ENCODE results near the gene KIF6.

Gene KIF6

DNA sequence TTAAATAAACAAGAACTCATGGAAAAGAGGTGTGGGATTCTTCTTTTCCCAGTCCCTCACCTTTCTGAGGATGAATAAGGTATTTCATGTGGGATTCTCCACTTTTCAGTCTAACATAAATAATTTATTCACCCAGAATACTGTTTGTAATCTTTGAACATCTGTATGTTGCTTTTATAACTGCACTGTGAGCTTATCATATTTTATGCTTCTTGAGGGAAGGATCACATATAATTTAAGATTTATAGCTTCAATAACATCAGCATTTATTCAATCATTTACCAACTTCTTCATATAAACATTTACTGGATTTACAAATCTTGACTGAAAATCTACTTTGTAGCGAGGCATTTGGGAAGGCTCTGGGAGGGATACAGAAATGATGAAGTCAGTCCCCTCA, 248.5 kb downstream of the KIF6 start:
- Histone ChIP-seq H3K4me3 (no peak overlapping the region), H3K27ac (no peak overlapping the region), H3K9me3 (ENCODE audit: low read depth, low read length) (no peaks in the 10 kb centered on the region), H3K36me3 (ENCODE audit: insufficient read depth, low read length) (no peaks in the 10 kb centered on the region), H3K9ac (ENCODE audit: insufficient read length) (no peak overlapping the region)
- no peak for DNase-seq (ENCODE audit: low read depth, low spot score)
- no peak for TF ChIP-seq EZH2 (IDR thresholded peaks at IDR 0.05)

DNA sequence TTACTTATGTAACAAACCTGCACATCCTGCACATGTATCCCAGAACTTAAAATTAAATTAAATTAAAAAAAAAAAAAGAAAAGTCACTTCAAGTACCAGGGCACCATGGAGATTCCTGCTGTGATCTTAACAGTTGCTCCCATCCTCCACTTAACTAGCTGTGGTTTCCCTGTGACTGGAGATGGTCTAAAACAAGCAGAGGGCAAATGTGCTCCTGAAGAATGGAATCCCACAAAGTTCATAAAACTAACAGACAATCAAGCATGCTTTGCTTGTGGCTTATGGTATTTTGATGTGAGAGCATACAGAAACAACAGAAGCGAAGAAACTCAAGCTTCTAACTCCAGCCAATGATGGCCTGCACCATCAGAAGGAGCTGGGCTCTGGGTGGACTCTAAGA, 249.1 kb downstream of the KIF6 start:
- TF ChIP-seq POLR2AphosphoS5 (IDR thresholded peaks at IDR 0.05; ENCODE audit: borderline replicate concordance, low read depth, low read length) = no peak
- no peak for TF ChIP-seq EZH2 (IDR thresholded peaks at IDR 0.05)
- TF ChIP-seq FOXP2 (optimal IDR thresholded peaks at IDR 0.05; ENCODE audit: control extremely low read depth, extremely low read length, insufficient read depth) = no peak
- DNase-seq (ENCODE audit: low read depth, low spot score) = no peak
- H3K4me3 ChIP-seq = no peak overlapping the region
- no peaks in the 10 kb centered on the region for H3K36me3 ChIP-seq (ENCODE audit: insufficient read depth, low read length)
- H3K9me3 ChIP-seq (ENCODE audit: low read depth, low read length) = no peaks in the 10 kb centered on the region
- H3K27ac ChIP-seq = no peak overlapping the region
- H3K9ac ChIP-seq (ENCODE audit: insufficient read length) = no peak overlapping the region

DNA sequence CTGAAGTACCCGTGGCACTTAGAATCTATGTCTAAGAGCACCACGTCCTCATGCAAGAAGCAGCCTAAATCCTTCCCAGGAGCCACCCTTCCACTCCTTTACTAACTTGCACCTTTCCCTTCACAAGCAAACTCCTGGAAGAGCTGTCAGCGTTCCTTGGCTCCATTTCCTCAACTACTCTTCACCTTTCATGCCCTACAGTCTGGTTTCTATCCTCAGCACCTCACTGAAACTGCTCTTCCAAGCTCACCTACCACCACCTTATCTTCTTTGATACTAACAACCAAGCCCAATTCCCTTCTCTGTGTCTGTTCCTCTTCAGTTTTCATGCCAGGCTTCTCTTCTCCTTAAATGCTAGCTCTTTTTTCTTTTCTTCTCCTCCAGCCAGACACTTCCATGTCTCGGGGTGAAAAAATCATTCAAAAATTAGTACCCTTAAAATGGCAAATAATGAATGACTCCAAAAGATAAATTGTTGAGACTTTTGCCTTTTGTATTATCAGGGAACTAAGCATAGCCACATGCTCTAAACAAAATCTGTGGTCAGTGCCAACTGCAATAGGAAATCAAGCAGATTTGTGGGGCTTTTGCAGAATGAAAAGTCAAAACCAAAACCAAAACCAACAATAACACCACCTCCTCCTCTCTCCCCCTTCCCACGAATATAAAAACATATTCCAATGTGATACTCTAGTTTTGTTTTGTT, 253.1 kb downstream of the KIF6 start:
- Histone ChIP-seq H3K4me3 (no peak overlapping the region), H3K9me3 (ENCODE audit: low read depth, low read length) (no peaks in the 10 kb centered on the region), H3K36me3 (ENCODE audit: insufficient read depth, low read length) (no peaks in the 10 kb centered on the region), H3K27ac (no peak overlapping the region), H3K9ac (ENCODE audit: insufficient read length) (no peak overlapping the region)
- TF ChIP-seq POLR2AphosphoS5 (IDR thresholded peaks at IDR 0.05; ENCODE audit: borderline replicate concordance, low read depth, low read length) = no peak
- TF ChIP-seq EZH2 (IDR thresholded peaks at IDR 0.05) = no peak
- TF ChIP-seq FOXP2 (optimal IDR thresholded peaks at IDR 0.05; ENCODE audit: control extremely low read depth, extremely low read length, insufficient read depth) = no peak
- no peak for DNase-seq (ENCODE audit: low read depth, low spot score)

- TF ChIP-seq FOXP2 (optimal IDR thresholded peaks at IDR 0.05; ENCODE audit: control extremely low read depth, extremely low read length, insufficient read depth) (no peak), POLR2AphosphoS5 (IDR thresholded peaks at IDR 0.05; ENCODE audit: borderline replicate concordance, low read depth, low read length) (no peak), EZH2 (IDR thresholded peaks at IDR 0.05) (no peak)
- no peak for DNase-seq (ENCODE audit: low read depth, low spot score)
- Histone ChIP-seq H3K9ac (ENCODE audit: insufficient read length) (no peak overlapping the region), H3K9me3 (ENCODE audit: low read depth, low read length) (no peaks in the 10 kb centered on the region), H3K4me3 (no peak overlapping the region), H3K27ac (no peak overlapping the region), H3K36me3 (ENCODE audit: insufficient read depth, low read length) (no peaks in the 10 kb centered on the region)
Measured at GRCh38 chr6:39470506-39470905, 254.7 kb downstream of the KIF6 start.

DNA sequence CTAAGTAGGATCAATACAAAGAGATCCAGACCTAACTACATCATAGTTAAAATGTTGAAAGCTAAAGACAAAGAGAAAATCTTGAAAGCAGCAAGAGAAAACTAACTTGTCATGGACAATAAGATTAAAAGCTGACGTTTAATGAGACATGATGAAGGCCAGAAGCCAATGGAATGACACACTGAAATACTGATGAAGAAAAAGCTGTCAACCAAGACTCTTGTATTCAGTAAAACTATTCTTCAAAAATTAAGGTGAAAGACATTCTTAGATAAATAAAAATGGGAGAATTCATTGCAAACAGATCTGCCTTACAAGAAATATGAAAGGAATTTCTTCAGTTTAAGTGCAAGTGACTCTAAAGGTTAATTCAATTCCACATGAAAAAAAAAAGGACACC, 256.8 kb downstream of the KIF6 start:
- TF ChIP-seq FOXP2 (optimal IDR thresholded peaks at IDR 0.05; ENCODE audit: control extremely low read depth, extremely low read length, insufficient read depth) (no peak), POLR2AphosphoS5 (IDR thresholded peaks at IDR 0.05; ENCODE audit: borderline replicate concordance, low read depth, low read length) (no peak), EZH2 (IDR thresholded peaks at IDR 0.05) (no peak)
- H3K9ac ChIP-seq (ENCODE audit: insufficient read length) = no peak overlapping the region
- no peaks in the 10 kb centered on the region for H3K9me3 ChIP-seq (ENCODE audit: low read depth, low read length)
- no peak overlapping the region for H3K4me3 ChIP-seq
- no peaks in the 10 kb centered on the region for H3K36me3 ChIP-seq (ENCODE audit: insufficient read depth, low read length)
- no peak for DNase-seq (ENCODE audit: low read depth, low spot score)
- no peak overlapping the region for H3K27ac ChIP-seq

GRCh38 chr6:39466631-39467030, 258.6 kb downstream of the KIF6 start:
- no peak for DNase-seq (ENCODE audit: low read depth, low spot score)
- no peak overlapping the region for H3K4me3 ChIP-seq
- H3K9ac ChIP-seq (ENCODE audit: insufficient read length) = no peak overlapping the region
- no peak overlapping the region for H3K27ac ChIP-seq
- no peaks in the 10 kb centered on the region for H3K9me3 ChIP-seq (ENCODE audit: low read depth, low read length)
- TF ChIP-seq FOXP2 (optimal IDR thresholded peaks at IDR 0.05; ENCODE audit: control extremely low read depth, extremely low read length, insufficient read depth) (no peak), EZH2 (IDR thresholded peaks at IDR 0.05) (no peak), POLR2AphosphoS5 (IDR thresholded peaks at IDR 0.05; ENCODE audit: borderline replicate concordance, low read depth, low read length) (no peak)
- H3K36me3 ChIP-seq (ENCODE audit: insufficient read depth, low read length) = no peaks in the 10 kb centered on the region

DNA sequence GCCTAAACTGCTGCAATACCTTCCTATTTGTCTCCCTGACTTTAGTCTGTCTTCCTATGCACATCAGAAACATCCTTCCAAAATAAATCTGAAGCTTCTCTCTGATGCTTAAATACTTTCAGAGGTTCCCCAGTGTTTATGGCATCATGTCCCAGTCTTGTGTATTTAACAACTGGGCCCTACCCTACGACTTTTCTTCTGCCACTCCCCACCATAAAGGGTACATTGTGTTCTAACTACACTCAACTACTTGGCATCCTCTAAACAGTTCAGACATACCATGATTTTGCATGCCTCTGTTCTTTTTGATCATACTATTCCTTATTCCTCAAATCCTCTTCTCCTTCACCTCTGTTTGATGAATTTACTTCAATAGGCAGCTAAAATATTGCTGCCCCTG, 259.7 kb downstream of the KIF6 start:
- no peak overlapping the region for H3K27ac ChIP-seq

DNA sequence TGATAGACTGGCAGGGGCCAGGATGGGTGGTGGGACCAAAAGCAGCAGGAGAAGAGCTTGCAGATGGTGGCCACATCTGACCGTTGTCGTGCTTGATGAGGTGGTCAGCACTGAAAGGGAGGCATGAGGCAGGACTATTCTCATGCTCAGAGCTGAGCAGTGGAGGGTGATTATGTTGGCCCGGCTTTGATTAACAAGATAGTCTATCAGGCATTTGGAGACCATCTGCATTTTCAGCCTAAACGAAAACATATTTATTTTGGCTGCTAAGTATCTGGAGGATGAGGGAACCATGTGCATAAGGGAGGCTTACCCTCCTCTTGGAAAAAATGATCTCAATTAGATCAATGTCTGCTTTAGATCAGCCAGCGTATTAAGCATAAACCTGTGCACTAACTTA, 261.1 kb downstream of the KIF6 start:
- H3K9me3 ChIP-seq (ENCODE audit: low read depth, low read length) = no peaks in the 10 kb centered on the region
- H3K9ac ChIP-seq (ENCODE audit: insufficient read length) = no peak overlapping the region
- DNase-seq (ENCODE audit: low read depth, low spot score) = no peak
- no peak for TF ChIP-seq POLR2AphosphoS5 (IDR thresholded peaks at IDR 0.05; ENCODE audit: borderline replicate concordance, low read depth, low read length)
- no peak for TF ChIP-seq EZH2 (IDR thresholded peaks at IDR 0.05)
- TF ChIP-seq FOXP2 (optimal IDR thresholded peaks at IDR 0.05; ENCODE audit: control extremely low read depth, extremely low read length, insufficient read depth) = no peak
- H3K36me3 ChIP-seq (ENCODE audit: insufficient read depth, low read length) = no peaks in the 10 kb centered on the region
- no peak overlapping the region for H3K4me3 ChIP-seq
- H3K27ac ChIP-seq = no peak overlapping the region

More for the DNA sequence above, 259.7 kb downstream of the KIF6 start:
- no peak overlapping the region for H3K4me3 ChIP-seq
- no peak for DNase-seq (ENCODE audit: low read depth, low spot score)
- no peak overlapping the region for H3K9ac ChIP-seq (ENCODE audit: insufficient read length)
- no peak for TF ChIP-seq POLR2AphosphoS5 (IDR thresholded peaks at IDR 0.05; ENCODE audit: borderline replicate concordance, low read depth, low read length)
- no peak for TF ChIP-seq EZH2 (IDR thresholded peaks at IDR 0.05)
- TF ChIP-seq FOXP2 (optimal IDR thresholded peaks at IDR 0.05; ENCODE audit: control extremely low read depth, extremely low read length, insufficient read depth) = no peak
- no peaks in the 10 kb centered on the region for H3K9me3 ChIP-seq (ENCODE audit: low read depth, low read length)
- H3K36me3 ChIP-seq (ENCODE audit: insufficient read depth, low read length) = no peaks in the 10 kb centered on the region

GRCh38 chr6:39453956-39454524, 271.2 kb downstream of the KIF6 start:
- Histone ChIP-seq H3K9ac (ENCODE audit: insufficient read length) (no peak overlapping the region), H3K9me3 (ENCODE audit: low read depth, low read length) (no peaks in the 10 kb centered on the region), H3K27ac (no peak overlapping the region), H3K4me3 (no peak overlapping the region), H3K36me3 (ENCODE audit: insufficient read depth, low read length) (no peaks in the 10 kb centered on the region)
- DNase-seq (ENCODE audit: low read depth, low spot score) = no peak
- TF ChIP-seq EZH2 (IDR thresholded peaks at IDR 0.05) (no peak), FOXP2 (optimal IDR thresholded peaks at IDR 0.05; ENCODE audit: control extremely low read depth, extremely low read length, insufficient read depth) (no peak), POLR2AphosphoS5 (IDR thresholded peaks at IDR 0.05; ENCODE audit: borderline replicate concordance, low read depth, low read length) (no peak)
